ENCODE measurements around the gene JAG2.

JAG2 gene

DNA sequence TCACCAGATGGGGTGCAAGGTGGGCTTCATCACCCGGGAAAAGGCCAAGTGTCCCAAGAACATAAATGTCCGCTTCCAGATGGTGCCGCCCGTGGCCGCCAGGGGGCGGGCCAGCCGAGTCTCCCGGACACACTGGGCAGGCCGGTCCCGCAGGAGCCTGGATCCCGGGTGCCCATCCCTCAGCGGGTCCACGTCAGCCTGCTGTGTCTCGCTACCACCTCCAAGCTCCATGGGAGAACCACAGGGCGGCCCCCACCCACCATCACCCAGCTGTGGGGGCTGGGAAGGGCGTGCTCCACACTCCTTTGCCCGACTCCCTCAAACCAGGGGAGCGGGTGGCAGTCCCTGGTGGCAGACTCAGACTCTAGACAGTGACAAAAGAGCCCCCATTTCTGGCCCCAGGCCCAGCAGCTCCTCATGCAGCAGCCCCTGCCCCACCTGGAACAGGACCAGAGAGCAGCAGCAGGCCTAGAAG lies 34.5 kb upstream of the JAG2 start:
- peak; percentile 54 for DNase-seq

DNA sequence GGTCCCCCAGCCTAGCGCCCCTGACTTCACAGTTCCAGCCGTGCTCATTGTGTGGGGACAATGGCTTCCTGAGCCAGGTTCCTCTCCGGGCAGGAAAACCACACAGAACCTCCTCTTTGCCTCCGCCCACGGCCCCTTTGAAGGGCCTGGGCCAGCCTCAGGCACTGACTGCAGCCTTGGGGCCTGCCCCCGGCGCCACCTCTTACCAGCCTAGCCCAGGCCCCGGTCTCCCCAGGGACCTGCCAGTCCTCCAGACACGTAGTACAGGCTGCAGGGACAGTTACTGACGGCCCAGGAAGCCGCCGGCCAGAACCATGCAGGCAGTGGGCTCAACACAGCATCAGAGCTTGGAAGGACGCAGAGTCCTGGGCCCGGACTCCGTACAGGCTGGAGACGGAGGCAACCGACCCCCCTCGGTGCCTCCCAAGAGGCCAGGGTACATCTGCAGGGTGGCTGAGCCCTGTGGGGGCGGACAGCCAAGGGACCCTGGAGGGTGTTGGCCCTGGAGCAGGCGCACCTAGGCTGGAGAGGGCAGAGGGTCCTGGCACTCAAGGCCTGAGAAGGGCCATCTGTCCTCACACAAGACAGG lies 33.4 kb upstream of the JAG2 start:
- DNase-seq = no peak

DNA sequence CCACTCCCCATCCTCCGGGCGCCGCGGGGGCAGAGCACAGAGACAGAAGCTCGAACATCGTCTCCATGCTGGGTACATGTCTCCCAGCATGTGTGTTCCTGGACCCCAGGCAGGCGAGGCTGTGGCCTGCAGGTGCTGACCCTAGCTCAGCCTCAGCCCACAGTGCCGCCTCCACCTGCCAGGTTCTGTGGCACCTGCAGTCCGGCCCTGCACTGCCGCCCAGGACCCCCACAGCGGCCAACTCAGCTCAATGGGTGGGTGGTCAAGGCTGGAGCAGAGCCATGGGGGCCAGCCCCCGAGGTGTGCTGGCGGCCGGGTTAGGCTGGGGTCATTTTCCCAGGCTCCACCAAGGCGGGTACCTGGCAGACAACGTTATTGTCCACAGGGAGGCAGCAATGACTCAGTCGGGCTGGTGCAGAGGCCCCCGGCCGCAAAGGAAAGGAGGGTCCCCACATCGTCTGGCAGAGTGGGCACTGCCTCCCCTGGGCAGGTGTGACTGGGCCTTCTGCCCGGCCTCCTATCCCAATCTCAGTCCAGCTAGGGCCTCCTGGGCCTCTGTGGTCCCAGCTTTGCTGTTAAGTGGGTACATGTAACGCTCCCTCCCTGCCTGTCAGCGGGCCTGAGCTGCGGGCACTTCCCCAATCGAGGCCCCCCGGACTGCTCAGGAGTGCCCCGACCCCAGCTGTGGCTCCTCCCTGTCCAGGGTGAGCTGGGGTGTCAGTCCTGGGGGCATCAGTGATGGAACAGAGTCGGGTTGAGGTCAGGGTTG lies 32.8 kb upstream of the JAG2 start:
- no peak for DNase-seq

DNA sequence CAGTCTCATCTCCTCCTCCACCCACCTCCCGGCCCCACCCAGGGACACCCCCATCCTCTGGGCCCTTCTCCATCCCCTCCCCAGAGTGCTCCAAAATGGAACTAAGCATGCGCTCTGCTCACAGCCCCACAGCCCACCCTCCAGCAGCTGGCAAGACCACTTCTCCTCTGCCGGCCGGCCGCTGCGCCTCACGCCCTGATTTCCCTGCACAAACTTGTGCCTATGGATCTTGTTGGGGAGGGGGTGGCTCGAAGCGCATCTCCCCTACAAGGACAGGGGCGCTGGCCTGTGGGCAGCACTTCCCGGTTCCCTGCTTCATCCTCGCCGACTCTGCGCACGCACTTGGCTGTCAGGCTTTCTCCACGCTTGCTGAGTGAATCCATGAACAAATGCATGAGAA lies 32.1 kb upstream of the JAG2 start:
- DNase-seq = no peak

DNA sequence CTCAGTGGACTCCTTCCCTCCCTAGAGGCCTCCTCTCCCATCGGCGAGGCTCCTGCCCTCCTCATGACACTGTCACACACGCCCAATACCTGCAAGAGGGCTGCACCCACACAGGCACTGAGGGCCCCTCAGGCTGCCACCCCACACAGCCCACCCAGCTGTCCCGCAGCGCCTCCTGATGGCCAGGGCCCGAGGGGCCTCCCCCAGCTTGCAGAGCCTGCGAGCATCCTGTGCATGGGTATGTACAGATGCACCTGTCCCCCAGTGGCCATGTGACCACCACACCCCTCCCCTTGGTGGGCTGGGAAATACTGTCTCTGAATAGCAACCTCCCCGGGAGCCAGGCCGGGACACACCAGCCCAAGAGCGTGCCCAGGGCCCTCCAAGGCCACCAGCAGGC lies 31.5 kb upstream of the JAG2 start:
- DNase-seq = peak; percentile 28

DNA sequence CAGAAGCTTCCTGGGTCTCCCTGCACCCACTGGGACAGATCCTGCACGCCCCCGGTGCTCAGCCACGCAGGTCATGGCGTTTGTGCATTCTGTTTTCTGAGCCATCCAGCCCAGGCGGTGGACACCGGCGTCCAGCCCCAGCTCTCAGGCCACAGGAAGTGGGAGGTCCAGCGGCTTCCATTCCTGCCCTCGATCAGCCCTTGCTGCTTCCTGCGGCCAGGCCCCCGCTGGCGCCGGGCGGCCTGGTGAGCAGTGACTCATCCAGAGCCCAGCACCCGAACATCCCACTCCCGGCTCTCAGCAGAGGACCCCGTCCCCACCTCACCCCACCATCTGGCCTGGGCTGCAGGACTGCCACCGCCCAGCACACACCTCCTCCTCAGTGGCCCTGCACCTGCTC lies 30.5 kb upstream of the JAG2 start:
- no peak for DNase-seq

DNA sequence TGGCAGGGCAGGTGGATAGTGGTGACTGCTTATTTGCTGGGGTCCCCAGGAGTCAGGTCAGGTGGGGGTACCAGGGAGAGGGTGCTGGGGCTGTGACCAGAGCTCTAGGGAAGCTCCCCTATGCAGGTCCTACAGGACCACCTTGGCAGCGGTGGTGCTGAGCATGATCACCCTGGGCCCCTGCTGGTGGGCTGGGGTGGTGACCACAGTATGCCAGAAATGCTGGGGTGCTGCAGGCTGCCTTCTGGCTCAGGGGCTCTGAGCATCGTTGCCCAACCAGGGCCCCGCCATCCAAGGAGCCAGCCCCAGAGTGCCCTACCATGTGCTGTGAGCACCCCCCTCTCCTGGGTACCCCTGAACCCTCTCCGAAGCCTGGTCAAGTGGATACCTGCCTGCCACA lies 30.0 kb upstream of the JAG2 start:
- no peak for DNase-seq

DNA sequence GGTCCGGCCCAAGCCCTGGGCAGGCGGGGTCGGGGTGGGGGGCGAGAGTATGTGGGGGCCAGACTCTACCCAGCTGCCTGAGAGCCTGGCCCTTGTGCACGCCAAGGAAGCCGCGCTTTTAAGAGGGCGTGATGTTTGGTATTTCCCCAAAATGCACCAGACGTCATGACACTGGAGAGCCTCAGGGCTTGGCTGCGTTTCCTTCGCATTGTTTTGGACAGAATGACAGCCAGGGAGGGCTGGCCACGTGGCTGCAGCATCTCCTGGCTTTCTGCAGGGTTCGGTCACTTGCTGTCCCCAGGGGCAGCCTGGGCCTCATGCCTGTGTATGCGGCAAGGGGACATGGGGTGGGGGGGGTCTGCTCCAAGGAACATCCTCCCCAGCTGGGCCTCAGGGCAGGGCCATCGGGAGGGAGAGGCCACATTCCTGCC lies 28.6 kb upstream of the JAG2 start:
- peak; percentile 54 for DNase-seq

DNA sequence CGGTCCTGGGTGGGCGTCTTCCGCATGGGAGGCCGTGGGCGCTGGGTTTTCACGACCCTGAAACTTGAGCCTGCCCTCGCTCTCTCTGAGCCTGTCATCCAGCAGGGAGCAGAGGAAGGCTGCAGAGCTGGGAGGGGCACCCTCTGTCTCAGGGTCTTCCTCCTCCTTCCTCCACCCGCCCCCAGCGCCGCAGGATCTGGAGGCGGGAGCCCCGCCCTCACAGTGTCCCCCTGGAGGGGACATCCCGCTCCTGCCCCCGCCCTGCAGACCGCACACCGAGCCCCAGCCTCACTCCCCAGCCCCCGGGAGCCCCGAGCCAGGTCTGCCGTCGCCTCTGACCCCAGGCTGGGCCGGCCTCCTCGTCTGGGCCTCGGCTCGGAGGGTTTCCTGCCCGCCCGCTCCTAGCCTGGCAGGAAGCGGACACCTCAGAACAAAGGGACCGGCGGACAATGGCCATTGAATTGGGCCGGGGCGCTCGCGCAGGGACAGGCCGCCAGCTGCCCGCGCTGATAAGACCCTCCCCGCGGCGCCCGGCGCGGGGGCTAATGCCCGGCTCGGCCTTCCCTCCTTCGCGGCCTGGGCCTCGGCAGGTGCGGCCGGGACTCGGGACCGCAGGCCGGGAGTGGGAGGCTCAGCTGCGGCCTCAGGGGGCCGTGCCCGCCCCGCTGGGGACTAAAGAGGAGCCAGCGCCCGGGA lies 27.8 kb upstream of the JAG2 start:
- DNase-seq = peak; percentile 89

DNA sequence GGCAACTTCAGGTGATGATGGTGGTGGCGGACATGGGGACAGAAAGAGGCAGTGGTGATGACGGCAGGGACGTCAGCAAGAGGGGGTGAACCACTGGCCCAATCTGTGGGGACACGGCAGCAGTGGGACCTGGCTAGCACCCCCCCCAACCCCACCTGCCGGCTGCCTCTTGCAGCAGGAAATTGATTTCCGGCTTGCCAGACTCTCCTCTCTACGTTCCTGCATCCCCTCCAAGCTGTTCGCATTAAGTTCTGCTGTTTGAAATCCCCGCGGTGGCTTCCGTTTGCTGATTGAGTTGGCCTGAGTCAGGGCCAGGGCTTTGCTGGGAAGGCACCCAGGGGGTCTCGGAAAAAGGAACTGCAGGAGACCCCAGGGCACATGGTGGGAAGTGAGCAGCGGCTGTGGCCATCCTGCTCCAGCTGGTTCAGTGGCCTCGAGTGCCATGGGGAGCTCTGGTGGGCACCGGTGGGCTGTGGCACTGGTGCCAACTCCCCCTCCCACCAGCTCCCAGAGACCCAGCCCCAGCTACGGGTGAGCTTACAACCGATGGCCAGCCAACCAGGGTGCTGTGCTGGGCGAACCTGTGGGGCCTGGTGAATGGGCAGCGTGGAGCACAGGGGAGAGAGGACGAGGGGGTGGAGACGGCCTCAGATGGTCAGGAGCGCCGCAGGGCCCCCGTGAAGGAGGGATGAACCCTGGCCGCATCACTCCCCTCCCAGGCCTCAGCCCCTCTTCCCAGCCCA lies 27.1 kb upstream of the JAG2 start:
- DNase-seq = no peak

DNA sequence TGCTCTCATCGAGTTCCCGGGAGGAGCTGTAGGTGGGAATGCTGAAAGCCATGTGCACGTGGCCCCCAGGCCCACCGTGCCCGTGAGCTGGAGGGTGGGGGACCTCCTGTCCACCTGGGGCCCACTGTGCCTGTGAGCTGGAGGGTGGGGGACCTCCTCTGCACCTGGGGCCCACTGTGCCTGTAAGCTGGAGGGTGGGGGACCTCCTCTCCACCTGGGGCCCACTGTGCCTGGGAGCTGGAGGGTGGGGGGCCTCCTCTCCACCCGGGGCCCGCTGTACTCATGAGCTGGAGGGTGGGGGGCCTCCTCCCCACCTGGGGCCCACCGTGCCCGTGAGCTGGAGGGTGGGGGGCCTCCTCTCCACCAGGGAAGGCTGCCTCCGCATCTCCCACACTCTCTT lies 26.5 kb upstream of the JAG2 start:
- DNase-seq = no peak

DNA sequence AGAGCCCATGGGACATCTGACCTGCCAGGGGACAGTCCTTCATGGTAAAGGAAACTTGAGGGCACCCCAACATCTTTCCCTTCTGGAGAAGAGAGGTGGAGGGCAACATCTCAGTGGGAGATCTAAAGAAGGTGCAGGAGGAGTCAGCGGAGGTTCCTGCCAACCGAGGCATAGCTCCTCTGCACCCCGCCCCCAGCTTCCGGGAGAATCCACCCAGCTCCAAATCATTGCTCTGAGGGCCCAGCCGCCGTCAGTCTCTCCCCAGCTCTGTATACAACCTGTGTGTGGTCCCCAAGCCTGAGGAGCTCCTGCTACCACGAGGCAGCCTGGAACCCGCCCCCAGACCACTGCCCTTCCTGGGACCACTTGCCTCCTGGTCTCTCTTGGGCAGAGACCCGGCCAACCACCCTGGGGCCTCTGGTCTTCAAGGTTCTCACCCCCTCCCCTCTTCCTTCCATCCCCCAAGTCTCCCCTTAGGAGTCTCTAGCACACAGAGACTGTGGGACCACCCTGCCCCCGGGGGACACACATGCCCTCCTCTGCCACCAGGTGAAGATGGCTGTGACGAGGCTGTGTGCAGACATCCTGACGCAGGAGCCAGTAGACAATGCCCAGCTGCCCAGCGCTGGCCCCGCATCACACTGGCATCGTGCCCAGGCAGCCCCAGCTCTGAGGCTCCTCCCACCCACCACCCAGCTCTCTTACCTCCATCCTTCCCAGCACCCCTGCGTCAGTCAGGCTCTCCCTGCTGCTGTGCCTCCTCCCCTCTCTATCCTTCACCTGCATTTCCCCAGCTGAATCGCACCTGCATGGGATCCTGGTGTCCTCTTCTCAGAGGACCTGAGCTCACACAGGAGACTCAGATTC lies 25.6 kb upstream of the JAG2 start:
- DNase-seq = peak; percentile 83

DNA sequence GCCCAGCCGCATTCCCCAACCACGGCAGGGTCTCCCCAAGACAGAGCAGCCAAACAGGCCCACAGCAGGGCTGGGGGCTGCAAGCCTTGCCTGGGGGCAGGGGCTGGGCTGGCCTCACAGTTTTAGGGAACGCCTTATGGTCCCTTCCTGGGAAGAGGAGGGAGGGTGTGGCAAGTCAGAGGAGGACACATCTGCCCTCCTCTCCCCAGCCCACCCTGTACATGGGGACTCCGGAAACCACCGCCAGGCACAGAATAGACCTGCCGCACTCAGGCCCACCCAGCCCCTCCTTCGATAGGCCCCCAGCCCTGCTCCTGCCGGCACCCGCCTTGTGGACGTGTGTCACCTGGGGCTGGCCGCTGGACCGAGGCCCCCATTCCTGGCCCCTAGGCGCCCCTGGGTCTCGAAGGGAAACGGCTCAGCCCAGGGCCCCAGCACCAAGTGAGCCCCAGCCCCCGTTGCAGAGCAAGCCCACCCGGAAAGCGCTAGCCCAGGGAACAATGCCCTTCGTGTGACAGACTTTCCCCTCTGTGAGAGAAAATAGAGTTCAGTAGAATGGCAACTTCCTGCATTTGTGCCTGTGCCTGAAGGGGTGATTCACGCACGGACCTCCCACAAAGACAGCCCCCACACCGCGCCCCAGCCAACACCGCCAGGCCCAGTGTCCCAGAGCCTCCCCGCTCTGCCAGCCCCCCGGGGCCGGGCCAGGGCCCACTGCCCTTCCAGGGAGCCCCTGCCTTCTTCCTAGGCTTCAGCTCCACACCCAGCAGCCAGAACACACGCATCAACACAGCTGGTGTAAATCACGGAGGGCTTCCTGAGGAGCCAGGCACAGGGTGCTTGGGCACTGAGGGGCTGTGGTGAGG lies 24.5 kb upstream of the JAG2 start:
- no peak for DNase-seq

DNA sequence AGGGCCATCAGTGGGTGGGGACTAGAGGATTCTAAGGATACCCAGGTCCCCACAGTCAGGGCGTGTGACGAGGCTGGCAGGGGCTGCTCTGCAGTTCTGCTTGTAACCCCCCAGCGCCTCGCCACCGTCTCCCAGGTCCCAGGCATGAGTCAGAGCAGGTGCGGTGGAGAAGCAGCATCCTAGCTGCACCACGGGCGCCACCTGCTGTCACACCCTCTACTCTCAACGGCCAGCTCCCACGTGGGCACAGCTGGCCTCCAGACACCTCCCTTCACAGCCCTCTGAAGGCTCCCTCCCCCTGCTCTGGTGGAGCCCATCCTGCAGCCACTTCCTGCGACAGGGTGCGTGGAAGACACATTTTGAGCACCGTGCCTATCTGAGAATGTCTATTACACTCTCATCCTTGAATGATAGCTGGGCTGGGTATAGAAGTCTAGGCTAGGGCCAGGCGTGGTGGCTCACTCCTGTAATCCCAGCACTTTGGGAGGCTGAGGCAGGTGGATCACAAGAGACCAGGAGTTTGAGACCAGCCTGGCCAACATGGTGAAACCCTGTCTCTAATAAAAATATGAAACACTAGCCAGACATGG lies 19.5 kb upstream of the JAG2 start:
- DNase-seq = peak; percentile 47

DNA sequence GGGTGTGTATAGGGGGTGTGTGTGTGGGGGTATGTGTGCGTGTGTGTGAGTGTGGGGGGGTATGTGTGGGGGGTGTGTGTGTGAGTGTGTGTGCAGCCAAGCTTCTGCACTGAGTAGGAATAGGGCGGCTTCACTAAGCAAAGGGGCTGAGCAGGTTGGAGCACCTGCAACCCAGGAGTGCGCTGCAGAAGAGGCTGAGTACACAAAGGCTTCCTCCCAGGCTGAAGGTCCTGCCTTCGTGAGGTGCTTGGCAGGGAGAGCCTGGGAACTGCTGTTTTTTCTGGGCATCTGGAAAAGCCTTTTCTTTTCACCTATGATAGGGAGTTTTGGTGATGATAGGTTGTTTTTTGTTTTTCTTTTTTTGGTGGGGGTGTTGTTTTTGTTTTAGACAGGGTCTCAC lies 18.5 kb upstream of the JAG2 start:
- DNase-seq = peak; percentile 58

DNA sequence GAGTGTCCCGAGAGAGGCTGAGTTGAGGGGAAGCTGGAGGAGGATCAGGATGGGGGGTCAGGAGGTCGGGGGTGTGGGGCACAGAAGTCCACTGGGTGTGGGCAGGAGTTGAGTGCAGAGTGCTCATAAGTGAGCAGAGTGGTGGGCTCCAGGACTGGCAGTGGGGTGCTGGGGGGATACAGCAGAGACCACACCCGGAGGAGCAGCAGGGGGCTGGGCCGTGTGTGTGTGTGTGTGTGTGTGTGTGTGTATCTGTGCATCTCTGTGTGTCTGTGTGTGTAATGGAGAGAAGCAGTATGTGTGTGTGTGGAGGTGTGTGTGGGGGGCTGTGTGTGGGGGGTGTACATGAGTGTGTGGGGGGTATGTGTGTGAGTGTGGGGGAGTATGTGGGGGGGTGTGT lies 17.4 kb upstream of the JAG2 start:
- no peak for DNase-seq

DNA sequence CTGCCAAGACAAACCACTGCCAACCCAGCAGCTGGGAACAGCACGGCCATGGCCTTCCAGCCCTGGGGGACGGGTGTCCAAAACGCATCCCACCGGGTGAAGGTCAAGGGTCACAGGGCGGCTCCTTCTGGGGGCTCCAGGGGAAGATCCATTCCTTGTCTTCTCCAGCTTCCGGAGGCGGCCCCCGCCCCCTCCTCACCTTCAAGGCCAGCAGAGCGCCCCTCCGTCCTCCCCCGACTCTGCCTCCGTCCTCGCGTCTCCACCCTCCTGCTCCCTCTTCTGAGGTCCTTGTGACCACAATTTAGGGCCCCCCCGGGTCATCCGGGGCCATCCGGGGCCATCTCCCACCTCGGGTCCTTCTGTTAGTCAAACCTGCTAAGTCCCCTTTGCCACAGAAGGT lies 16.4 kb upstream of the JAG2 start:
- no peak for DNase-seq

DNA sequence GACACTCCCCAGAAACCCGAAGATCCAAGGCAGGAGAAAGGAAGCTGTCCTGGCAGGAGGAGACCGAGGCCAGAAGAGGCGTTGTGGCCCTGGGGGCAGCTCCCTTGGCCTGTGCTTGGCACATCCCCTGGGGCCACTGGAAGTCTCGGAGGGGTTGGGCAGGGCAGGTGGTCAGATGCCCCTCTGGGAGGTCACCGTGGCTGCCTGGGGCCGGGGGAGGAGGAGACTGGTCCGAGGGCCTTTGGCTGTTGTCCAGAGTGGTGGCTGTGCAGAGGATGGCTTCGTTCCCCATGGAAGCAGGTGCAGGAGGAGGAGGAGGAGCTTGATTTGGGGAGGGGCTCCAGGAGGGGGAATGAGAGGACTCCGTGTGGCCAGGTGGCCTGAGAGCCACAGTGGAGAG lies 15.9 kb upstream of the JAG2 start:
- peak; percentile 94 for DNase-seq

DNA sequence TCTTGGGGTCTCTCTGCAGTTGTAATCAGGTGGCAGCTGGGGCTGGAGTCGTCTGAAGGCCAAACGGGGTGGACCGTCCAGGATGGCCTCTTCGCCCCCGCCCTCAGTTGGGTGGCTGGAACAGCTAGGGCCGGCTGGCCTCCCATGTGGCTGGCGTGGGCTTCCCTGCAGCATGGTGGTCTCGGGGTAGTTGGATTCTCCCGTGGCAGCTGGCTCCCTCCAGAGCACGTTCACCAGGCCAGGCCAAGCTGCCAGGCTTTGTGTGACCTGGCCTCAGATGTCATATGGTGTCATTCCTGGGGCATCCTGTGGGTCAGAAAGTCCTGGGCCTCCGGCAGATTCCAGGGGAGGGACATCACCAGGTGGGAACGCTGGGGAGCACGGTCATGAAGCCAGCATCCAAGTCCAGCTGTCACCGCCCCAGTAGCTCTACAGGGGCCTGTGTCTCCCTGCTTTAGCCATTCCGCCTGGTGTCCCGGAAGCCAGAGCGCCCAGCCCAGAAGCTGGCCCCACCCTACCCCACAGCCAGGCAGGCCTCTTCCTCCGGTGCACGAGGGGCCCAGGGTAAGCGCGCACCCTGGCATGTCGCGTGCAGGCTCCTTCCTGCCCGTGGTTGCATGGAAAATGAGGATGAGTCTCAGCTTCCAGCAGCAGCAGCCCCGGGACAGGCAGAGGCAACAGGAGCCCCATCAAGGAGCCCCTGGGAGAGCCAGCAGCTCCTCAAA lies 13.9 kb upstream of the JAG2 start:
- DNase-seq = no peak
